Right renal pelvis (tissue), 4 donors: ENCODE measurements around the gene SMG6. TPM values are rescaled to one million over a fixed set of nuclear protein-coding genes. Genes with fewer than 3 reads are reported as not detected.
A peak's percentile ranks its signal among the peaks of the same experiment; 100 is the strongest.

Experiments used
- DNase-seq, 4 donors: peaks; one replicate each; pipeline ENCODE4 v3.0.0-alpha.2; 2013; ENCODE audit warnings: low read depth in 4 of 4, low spot score in 3 of 4, missing footprints in 1 of 4
- polyA plus RNA-seq, 4 donors: library from polyadenylated mRNA; unstranded; fragments of 120-200 nt; gene quantifications; one replicate each; pipeline ENCODE4 v1.2.1, GENCODE V29; 2013; ENCODE audit not compliant: insufficient read length in 4 of 4

The SMG6 gene
- polyA plus RNA-seq, 4 donors: 31.8 to 35.8 (median 33.1) TPM

DNA sequence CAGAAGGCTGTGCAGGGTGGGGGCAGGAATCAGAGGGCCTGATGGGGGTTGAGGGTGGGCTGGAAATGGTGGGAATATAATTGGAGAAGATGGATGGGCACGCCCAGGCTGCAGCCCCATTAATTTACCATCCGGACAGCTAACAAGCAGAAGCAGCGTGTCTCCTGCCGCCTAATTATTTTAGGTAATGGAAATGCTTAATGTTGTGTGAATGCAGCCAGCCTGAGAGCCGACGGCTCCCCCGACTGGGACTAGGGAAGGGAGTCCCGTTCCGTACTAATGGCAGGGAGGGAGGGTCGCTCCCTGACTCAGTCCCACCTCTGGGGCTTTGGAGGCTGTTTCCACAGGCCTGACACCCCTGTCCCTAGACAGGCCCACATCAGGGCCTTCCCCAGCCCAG is 266.4 kb downstream of the SMG6 start:
- no peak for DNase-seq

DNA sequence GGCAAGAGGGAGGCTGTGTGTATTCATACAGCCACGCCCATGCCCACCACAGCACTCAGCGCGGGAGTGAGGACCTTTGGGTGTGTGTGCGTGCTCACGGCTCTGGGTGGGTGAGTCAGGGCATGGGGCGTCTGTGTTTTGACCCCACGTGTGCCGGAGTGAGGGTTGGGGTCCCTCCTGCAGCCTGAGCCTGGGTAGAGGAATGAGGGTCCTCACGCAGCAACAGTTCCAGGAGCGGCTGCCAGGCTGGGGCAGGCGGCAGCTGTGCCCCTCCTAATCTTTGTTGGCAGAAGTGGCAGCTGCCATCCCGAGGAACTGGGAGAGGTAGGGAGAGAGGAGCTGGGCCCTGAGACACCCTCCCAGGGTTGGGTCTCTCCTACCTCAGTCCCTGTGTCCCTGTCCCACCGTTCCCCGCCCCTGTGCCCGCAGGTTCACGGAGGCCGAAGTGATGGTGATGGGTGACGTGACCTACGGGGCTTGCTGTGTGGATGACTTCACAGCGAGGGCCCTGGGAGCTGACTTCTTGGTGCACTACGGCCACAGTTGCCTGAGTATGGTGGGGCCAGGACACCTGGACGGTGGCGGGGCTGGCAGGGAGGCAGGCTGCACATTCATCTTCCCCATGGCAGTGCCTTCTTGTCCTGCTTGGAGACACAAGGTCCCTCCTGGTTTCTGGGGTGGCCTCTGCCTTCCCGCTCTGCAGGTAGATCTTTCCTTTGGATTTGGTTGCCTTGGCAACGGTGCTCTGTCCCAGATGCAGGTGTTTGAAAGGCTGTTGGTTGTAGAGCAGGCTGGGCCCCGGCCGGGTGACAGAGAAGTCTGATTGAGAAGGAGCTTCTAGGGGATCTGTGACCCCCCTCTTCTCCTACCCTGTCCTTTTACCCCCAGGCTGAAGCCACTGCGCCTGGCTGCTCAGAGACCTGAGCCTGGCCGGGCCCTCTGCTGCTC is 267.8 kb downstream of the SMG6 start:
- no peak for DNase-seq

DNA sequence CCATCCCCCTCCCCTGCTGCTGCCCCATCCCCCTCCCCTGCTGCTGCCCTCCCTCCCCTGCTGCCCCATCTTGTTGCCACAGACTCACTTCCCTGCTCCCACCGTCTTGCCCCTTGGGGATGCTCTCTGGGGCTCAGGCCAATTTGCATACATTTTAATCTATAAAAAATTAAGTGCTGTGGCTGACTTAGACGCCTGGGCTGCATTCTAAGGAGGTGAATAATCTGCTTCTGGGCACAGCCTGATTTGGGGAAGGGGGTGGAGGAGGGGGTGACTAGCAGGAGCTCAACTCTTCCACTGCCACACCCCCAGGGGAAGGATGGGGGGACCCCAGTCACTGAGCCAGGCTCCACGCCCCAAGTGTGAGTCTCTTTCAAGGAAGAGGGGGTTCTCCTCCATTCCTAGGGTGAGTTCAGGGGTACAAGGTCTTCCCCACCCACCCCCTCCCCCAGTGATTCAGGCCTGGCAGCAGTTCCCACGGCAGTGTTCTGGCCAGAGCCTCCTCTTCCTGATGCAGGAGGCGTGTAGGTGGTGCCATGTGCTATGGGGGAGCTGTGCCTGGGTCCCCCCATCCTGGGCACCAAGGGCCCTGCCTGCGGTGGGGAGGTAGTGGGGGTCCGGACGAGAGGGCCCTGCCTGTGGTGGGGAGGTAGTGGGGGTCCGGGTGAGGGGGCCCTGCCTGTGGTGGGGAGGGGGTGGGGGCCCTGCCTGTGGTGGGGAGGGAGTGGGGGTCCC is 268.6 kb downstream of the SMG6 start:
- DNase-seq: no peak

DNA sequence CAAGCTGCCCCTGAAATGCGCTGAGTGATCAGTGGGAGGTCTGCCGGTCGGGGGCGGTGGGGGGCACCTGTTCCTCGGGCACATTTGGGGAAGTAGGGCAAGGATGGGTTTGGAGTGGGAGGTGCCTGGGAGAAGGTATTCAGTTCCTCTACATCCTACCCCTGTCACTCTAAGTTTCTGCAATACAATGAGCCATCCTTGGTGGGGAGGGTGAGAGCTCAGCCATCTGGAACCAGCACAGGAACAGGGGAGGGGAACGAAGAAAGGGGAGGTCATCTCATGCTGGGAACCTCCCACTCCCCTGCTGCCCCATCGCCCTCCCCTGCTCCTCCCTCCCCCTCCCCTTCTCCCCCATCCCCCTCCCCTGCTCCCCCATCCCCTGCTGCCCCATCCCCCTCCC is 269.4 kb downstream of the SMG6 start:
- no peak for DNase-seq

DNA sequence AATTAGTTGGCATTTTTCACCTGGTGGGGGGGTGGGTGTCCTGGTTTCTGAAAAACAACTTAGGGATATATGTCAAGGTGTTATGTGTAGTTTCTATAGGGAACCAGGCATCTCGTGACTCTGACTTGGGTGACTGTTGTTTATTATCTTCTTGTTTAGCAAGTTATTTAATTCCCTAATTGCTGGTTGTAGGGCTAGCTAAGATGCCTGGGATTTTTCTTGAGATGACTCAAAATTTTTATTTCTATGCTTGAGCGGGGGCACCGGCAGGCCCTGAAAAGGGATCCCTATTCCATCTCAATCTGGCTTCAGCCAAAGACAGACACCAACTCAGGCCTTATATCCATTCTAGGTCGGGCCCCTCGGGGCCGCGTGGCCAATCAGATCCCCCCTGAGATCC is 270.4 kb downstream of the SMG6 start:
- no peak for DNase-seq

DNA sequence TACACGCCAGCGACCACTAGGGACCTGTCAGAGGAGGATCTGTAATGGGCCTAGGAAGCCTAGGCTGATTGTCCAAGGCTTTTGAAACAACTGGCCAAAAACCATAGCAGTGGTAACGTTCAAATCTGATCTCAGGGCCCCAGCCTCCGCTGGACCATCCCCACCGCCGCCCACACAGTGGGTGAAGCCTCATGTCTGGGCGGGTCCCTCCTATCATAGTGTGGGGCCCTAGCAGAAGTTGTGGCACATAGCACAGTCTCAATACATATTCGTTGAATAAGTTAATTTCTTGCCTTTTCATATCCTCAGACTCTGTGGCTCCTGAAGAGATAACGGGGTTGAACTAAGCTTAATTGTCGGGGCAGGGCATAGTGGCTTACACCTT is 272.8 kb downstream of the SMG6 start:
- DNase-seq: no peak

DNA sequence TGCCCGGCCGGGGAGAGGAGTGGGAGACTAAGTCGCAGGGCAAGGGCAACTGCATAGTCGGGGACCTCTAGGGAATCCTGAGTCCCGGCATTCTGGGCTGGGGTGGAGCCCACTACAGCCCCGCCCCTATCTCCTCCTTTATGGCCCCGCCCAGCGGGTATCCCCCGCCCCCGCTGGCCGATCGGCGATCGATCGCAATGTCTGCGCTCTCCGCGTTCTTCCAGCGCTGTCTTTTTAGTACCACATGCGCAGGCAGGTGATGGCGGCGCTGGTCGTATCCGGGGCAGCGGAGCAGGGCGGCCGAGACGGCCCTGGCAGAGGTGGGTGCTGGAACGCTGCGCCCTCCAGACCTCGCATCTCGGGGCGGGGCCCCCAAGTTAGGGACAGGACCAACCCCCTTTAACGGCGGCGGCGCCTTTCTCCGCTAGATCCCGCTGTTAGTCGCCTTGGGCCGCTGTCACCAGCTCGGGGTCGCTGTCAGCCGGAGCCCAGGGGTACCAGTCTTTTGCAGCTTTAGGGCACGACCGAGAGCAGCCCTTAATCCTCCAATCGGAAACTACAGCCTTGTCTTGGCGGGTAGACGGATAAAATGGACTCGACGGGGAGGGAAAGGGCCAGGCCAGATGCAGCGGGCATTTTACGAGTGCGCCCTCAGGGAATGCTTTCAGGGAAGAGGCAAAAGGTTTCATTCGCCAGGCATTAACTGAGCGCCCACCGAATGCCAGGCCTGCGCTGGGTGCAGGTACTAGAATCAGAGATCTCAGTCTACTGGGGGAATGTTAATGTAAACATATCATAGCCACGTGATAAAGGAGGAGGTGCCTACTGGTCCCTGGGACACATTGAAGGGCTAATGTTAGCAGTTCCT is 273.4 kb downstream of the SMG6 start, which contains the start of gene DPH1:
TSS of gene DPH1 (plus strand) at position 243 of the 868 bp plus-strand sequence. CDS start at position 260, 17 bp downstream.
- peak in 2 of 4 donors; percentile 58 to 65 for DNase-seq

DNA sequence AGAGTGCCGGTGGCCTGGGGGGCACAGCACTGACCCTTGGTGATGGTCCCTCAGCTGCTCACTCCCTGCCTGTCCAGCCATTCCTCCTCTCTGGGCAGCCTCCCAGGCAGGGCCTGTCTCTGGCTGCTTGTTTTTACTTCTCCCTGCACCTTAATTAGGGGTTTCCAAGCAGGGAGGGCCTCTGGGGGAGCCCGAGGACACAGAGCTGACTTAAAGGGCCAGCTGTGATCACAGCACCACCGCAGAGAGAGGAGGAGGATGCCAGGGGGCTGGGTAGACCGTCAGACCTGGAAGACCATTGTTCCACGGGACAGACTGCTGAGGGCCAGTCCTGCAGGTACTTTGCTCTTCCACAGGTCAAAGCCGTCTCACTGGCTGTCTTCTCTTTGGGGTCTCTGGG is 274.8 kb downstream of the SMG6 start:
- no peak for DNase-seq

DNA sequence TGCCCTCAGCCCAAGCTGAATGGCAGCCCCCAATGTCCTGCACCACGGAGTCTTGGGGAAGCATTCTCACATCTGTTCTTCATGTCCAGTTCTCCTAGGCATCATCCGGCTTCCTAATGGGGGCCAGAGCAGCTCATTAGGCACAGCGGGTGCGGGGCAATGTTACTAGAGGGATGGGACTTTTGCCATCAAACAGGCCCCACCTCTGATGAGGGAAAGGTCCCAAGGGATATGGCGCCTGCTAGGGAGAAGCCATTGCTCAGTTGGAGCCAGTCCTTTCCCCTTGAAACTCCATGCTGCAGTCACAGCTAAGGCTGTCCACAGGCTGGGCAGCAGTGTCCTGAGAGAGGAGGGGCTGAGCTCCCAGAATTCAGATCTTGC is 275.4 kb downstream of the SMG6 start:
- no peak for DNase-seq

DNA sequence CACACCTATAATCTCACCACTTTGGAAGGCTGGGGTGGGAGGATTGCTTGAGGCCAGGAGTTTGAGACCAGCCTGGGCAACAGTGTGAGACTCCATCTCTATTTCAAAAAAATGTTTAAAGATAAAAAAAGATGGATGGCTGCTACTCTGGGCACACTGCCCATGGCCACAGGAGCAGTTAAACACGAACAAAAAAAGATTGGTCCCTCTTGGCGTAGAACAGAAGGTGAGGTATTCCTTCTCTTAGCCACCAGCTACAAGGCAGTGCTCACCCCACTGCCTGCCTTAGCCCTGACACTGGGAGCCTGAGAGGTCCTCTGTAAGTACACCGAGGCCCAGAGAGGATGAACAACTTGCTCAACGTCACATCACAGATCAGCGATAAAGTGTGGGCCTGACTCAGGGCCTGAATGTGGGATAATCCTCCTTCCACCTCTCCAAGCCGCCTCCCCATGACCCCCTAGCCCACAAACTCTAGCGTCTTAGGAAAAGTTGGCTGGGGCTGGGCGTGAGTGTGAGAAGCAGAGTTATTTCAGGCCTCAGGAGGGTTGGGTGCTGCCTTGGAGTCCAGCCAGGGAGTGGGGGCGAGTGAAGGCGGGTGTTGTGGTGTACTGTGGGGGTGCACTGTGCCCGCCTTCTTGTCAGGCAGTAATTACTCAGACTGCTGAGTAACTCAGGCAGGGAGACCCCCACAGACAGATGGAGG is 275.9 kb downstream of the SMG6 start:
- DNase-seq: no peak

DNA sequence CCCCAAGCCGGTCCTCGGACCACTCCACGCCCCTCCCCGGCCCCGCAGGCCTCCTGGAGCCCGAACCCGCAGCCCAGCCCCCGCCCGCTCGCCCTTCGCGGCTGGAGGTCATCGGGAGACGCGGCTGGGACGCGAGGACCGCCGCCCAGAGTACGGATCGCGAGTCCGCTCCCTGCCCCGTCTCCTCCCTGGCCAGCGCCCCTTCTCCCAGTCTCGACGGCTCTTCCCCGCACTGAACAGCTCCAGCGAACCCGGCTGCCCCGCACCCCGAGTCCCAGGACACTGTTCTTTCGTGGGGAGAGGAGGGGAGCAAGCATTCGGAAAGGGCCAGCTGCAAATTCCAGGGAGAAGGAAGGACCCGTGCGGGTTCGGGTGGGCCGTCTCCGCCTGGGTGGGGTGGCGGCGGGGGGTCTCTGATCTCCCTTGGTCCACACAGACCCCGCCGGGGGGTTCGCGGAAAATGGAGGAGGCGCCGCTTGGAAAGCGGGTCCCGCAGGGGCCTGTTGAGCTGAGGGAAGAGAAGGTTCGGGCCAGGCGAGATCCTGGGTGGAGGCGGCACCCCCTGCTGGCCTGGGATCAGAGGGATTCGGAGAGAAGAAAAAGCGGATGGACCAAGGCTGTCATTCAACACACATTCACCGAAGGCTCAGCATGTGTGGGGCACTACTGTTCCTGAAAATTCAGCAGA is 277.8 kb downstream of the SMG6 start:
- DNase-seq: peak in 2 of 4 donors; percentile 58 to 59

DNA sequence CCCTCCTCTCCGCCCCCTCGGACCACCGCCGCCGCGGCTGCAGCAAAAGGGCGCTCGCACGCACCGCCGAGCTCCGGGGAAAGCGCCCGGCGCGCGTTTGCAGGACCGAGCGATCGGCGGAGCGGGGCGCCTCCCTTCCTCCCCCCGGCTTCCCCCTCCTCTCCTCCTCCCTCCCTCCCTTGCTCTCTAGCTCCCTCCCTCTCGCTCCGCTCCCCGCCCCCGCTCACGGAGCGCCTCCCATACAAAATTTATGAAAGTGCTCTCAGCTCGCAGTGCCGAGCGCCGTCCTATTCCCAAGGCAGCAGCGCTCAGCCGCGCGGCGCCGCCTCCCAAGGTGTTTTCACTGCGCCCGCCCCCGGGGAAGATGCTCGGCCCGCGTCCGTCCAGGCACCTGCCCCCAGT is 278.4 kb downstream of the SMG6 start, which contains the start of gene RTN4RL1:
TSS of gene RTN4RL1 (minus strand) at position 115 of the 402 bp plus-strand sequence. CDS start 469 bp downstream, outside the sequence.
- DNase-seq: no peak

DNA sequence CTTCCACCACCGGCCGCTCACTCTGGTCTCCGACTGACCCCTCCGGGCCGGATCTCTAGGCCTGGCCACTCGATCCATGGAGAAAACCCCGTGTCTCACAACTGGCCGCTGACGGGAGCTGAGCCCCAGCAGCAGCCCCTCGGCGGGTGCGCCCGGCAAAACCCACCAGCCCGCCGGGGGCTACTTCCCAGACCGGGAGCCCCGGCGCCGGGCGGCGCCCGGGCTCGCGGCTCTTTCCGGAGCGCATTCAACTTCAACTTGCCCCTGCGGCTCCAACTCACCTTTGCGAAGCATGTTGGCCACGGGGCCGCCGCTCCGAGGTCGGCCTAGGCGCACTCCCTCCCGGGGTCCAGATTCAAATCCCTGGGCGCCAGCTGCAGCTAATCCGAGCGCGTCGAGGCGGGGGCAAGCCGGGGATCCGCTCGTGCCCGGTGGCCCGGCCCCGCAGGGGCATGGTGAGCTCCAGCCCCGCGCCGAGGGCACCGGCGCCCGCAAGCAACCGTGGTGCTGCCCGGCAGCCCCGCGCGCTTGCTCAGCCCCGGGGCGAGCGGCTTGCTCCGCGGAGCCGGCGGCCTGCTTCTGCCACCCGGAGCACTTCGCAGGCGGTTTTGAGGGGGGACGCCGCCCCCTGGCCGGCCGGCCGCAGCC is 278.9 kb downstream of the SMG6 start:
- DNase-seq: no peak

DNA sequence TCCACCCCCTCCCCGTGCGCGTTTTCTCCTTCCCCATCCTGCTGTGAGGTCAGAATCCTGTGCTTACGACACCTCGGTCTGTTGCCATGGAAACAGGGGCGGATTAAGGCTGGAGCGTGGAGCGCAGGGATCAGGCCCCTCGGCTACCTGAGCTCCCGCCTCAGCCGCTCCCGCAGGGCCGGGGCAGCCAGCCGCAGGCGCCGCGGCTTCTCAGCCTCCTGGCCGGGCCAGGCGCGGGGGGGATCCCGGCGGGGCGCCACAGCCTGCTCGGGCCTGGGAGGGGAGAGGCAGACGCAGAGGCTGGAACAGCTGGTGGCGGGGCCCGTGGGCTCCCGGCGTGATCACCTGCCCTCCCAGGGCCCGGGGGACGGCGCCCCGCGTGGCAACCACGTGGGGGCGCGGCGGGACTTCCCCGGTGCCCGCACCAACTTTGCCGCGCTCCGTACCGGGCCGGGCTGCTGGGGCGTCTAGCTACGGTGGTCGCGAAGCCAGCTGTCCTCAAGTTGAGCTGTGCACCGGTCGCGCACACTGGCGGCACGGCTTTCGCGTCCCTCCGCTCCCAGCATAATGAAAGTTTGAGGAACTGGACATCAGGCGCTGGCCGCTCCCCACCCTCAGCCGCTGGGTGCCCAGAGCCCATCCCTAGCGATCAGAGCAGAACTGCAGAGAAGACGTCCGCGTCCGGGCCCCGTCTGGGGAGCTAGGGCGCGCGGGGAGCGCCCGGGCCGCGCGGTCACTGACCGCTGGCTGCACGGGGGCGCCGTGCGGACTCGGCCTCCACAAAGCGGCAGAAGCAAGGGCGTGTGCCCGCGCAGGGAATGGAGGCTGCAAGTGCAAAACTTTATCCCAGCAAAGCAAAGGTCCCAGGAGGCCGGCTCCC is 279.7 kb downstream of the SMG6 start:
- DNase-seq: peak in 1 of 4 donors; percentile 52

DNA sequence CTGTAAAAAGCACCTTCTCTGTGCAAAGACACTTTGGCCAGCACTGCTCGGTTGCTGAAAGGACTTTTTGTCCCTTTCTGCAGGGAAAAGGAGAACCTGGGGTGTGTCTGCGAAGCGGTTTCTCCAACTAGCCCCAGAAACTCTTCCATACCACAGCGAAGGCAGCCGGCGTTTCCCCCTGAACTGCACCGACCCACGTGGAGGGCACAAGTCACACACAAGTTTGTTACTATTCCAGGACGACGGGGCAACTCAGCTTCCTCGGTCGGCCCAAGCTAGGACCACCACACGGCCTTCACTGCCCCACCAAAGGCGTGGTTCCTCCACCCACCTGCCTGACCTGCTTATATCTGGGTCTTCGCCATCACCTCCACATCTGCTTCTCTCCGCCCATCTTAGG is 280.3 kb downstream of the SMG6 start:
- no peak for DNase-seq

DNA sequence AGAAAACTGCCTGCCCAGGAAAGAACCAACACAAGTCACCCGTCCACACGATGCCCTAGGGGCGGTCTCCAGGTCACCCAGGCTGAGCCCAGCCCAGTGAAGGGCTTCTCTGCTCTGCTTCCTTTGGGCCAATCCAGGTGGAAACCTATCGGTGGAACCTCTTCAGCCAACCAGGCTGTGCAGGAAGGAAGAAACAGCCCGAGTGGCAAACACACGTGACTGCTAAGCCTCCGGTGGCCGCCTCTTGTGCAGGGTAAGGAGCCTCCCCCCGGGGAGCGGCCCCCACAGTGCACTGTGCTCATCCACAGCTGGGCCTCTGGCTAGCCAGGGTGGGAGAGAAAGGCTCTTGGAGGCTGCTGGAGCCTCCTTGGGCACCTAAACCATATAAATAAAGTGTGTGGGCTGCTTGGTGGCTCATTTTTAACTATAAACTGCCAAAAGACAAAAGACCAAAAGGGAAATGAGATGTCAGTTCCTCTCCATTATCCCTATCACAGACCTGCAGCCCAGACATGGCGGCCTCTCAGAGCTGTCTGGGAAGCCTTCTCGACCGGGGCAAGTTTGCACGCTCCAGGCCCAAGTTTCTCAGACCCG is 280.8 kb downstream of the SMG6 start:
- DNase-seq: no peak

DNA sequence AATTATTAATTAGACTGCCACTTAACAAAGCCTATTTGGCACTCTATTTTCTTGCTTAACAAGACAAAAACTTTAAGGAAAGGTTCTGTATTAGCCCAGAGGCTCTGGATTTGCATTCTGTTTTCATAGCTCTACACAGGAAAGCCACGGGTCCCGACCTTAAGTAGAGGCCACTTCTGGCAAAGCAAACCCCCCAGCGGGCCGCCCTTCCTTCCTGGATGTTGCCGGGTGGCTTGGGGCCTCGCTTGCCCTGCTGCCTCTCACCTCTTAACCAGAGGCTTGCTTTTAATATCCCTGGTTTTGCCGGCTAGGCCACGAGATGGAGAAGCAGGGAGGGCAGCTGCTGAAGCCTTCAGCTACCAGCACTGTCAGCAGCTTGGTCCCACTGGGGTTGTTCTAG is 282.9 kb downstream of the SMG6 start:
- no peak for DNase-seq

DNA sequence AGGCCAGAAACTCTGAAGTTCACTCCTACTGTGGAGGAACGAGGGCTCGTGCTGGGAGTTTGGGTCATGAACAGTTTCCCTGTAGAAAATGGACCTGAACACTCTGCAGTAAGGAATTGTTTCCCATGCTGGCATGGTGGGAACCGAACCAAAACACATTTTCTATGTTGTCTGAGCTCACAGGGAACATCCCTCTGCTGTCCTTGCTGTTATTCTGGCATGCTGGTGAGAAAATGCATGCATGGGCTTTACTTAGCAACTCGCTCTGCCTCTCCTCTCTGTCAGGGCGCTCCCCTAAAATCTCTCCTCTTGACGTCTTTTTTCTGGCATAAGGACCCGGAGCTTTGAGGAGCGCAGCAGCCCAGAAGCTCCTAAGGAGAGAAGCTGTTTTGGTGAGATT is 283.9 kb downstream of the SMG6 start:
- DNase-seq: no peak
